ENCODE measurements around the gene SPHKAP.

The SPHKAP gene

DNA sequence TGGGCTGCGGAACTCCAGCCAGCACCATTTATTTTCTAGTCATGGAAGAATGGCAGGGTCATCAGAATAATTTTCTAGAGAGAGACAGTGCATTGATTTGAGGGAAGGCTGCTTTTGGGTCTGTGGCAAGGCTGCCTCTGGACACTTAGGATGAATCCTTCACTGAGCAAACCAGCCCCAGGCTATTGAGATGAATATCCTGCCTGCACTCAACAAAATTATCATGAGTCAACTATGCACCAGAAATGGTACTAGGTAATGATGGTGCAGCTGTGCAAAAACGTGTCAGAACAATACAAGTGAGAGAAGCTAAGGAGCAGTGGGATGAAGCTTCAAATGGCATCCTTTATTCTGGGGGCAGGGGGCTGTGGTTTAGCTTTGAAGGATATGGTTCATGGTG, 115.8 kb downstream of the SPHKAP start:
- no peak for TF ChIP-seq TEAD4 (IDR thresholded peaks at IDR 0.05)
- no peak for TF ChIP-seq CREB1 (IDR thresholded peaks at IDR 0.05; ENCODE audit: low read depth)
- no peak for TF ChIP-seq TCF12 (IDR thresholded peaks at IDR 0.05; ENCODE audit: low read depth)
- TF ChIP-seq USF1 (IDR thresholded peaks at IDR 0.05), result no peak
- TF ChIP-seq RAD21 (IDR thresholded peaks at IDR 0.05; ENCODE audit: low read depth), result no peak
- TF ChIP-seq ZBTB7A (IDR thresholded peaks at IDR 0.05; ENCODE audit: low read depth), result no peak
- no peak for TF ChIP-seq EGR1 (IDR thresholded peaks at IDR 0.05)
- TF ChIP-seq, protein P1, sequence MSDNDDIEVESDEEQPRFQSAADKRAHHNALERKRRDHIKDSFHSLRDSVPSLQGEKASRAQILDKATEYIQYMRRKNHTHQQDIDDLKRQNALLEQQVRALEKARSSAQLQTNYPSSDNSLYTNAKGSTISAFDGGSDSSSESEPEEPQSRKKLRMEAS (IDR thresholded peaks at IDR 0.05), result no peak

DNA sequence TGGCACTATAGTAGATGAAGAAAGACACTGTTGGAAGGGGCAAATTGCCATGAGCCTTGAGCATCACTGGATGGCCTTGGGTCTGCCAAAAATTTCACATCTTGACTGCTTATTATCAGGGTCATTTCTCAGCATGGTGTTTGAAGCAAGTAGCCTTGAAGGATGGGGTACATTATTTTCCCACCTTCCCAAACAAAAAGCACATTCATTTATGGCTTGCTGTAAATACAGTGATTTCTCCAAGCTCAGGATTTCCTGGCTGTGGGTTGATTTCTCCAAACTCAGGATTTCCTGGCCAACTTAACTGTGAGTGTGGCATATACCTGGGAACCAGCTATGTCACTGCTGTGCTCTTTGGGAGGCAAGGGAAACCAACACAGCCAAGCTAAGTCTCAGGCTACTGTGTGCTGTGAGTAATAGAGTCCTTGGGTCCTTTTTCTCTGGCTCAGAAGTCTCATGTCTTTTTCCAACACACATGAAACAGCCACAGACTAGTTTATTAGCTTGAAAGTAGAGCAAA, 116.6 kb downstream of the SPHKAP start:
- TF ChIP-seq TCF12 (IDR thresholded peaks at IDR 0.05; ENCODE audit: low read depth), result no peak
- no peak for TF ChIP-seq ZBTB7A (IDR thresholded peaks at IDR 0.05; ENCODE audit: low read depth)
- TF ChIP-seq CEBPB (IDR thresholded peaks at IDR 0.05), result no peak
- TF ChIP-seq YY1 (IDR thresholded peaks at IDR 0.05; ENCODE audit: low read depth), result no peak
- no peak for TF ChIP-seq TEAD4 (IDR thresholded peaks at IDR 0.05)
- no peak for TF ChIP-seq USF1 (IDR thresholded peaks at IDR 0.05)
- no peak for TF ChIP-seq EGR1 (IDR thresholded peaks at IDR 0.05)
- TF ChIP-seq EP300 (IDR thresholded peaks at IDR 0.05; ENCODE audit: borderline replicate concordance), result no peak
- TF ChIP-seq FOXM1 (IDR thresholded peaks at IDR 0.05; ENCODE audit: borderline replicate concordance, low read depth), result no peak

DNA sequence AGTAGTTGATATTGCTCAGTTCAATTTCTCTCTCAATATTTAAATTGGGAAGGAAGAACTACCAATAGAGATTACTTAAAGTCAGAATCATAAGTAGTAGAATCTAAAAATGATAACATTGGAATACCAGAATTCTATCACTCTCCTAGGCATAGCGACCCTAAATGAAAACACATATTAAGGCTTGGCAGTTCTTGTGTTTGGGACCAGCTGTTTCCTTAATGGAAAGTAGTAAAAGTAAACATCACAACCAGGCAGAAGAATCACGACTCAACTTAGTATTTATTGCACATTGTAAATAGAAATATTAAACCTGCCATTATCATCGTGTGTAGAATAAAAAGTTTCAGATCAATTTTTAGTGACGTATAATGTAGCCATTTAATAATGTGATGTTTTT, 117.5 kb downstream of the SPHKAP start:
- TF ChIP-seq RAD21 (IDR thresholded peaks at IDR 0.05; ENCODE audit: low read depth), result no peak
- TF ChIP-seq CREB1 (IDR thresholded peaks at IDR 0.05; ENCODE audit: low read depth), result no peak
- no peak for TF ChIP-seq USF1 (IDR thresholded peaks at IDR 0.05)
- no peak for TF ChIP-seq FOXM1 (IDR thresholded peaks at IDR 0.05; ENCODE audit: borderline replicate concordance, low read depth)
- no peak for TF ChIP-seq TEAD4 (IDR thresholded peaks at IDR 0.05)
- no peak for TF ChIP-seq CEBPB (IDR thresholded peaks at IDR 0.05)
- no peak for TF ChIP-seq TCF12 (IDR thresholded peaks at IDR 0.05; ENCODE audit: low read depth)
- no peak for TF ChIP-seq EGR1 (IDR thresholded peaks at IDR 0.05)
- no peak for TF ChIP-seq EP300 (IDR thresholded peaks at IDR 0.05; ENCODE audit: borderline replicate concordance)
- TF ChIP-seq, protein P1 (IDR thresholded peaks at IDR 0.05), result no peak
- TF ChIP-seq REST (IDR thresholded peaks at IDR 0.05; ENCODE audit: low read depth), result no peak
- TF ChIP-seq TAF1 (IDR thresholded peaks at IDR 0.05; ENCODE audit: low read depth), result no peak
- no peak for TF ChIP-seq YY1 (IDR thresholded peaks at IDR 0.05; ENCODE audit: low read depth)
- TF ChIP-seq NFIC (IDR thresholded peaks at IDR 0.05), result no peak
- TF ChIP-seq ZBTB7A (IDR thresholded peaks at IDR 0.05; ENCODE audit: low read depth), result no peak

DNA sequence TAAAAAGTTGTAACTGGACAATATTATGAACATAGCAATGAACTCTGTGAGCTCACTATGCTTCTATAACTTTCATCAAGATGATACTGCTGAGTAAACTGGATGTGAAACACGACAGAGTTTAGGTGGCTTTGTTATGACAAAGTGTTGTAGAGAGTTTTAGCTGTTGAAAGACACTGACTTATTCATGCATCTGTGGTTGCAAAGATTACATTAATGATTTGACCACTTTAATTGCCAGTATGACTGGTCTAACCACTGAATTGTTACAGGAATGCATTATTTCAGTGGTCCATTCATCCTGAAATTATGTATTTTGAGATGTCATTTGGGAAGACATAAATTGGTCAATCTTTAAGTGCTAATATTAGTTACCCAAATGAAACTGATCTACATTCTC, 117.9 kb downstream of the SPHKAP start:
- TF ChIP-seq EGR1 (IDR thresholded peaks at IDR 0.05) (no peak), NFIC (IDR thresholded peaks at IDR 0.05) (no peak), TAF1 (IDR thresholded peaks at IDR 0.05; ENCODE audit: low read depth) (no peak), TEAD4 (IDR thresholded peaks at IDR 0.05) (no peak), EP300 (IDR thresholded peaks at IDR 0.05; ENCODE audit: borderline replicate concordance) (no peak), TCF12 (IDR thresholded peaks at IDR 0.05; ENCODE audit: low read depth) (no peak), RAD21 (IDR thresholded peaks at IDR 0.05; ENCODE audit: low read depth) (no peak), ZBTB7A (IDR thresholded peaks at IDR 0.05; ENCODE audit: low read depth) (no peak), REST (IDR thresholded peaks at IDR 0.05; ENCODE audit: low read depth) (no peak), FOXM1 (IDR thresholded peaks at IDR 0.05; ENCODE audit: borderline replicate concordance, low read depth) (no peak), CEBPB (IDR thresholded peaks at IDR 0.05) (no peak), USF1 (IDR thresholded peaks at IDR 0.05) (no peak), YY1 (IDR thresholded peaks at IDR 0.05; ENCODE audit: low read depth) (no peak)
- TF ChIP-seq, protein P1 (IDR thresholded peaks at IDR 0.05), result no peak

DNA sequence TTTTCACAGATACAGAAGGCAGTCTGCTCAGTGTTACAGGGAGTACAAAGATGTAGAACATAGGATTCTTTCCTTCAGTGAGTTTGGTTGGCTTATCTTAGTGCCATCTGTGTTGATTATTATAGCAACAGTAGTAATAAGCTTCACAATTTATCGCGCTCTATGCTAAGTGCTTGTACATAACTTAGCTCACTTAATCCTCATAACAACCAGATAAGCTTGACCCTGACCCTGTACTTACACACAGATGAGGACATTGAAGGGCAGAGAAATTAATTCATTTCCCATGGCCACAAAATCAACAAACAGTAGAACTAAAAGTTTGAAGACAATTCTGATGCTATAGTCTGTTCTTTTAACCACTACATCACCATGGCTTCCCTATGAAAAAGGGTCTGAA, 121.8 kb downstream of the SPHKAP start:
- no peak for TF ChIP-seq TEAD4 (IDR thresholded peaks at IDR 0.05)
- no peak for TF ChIP-seq TAF1 (IDR thresholded peaks at IDR 0.05; ENCODE audit: low read depth)
- no peak for TF ChIP-seq FOXM1 (IDR thresholded peaks at IDR 0.05; ENCODE audit: borderline replicate concordance, low read depth)
- no peak for TF ChIP-seq YY1 (IDR thresholded peaks at IDR 0.05; ENCODE audit: low read depth)
- TF ChIP-seq, protein P1 (IDR thresholded peaks at IDR 0.05), result no peak
- TF ChIP-seq EP300 (IDR thresholded peaks at IDR 0.05; ENCODE audit: borderline replicate concordance), result no peak
- TF ChIP-seq ZBTB7A (IDR thresholded peaks at IDR 0.05; ENCODE audit: low read depth), result no peak
- TF ChIP-seq CREB1 (IDR thresholded peaks at IDR 0.05; ENCODE audit: low read depth), result no peak
- TF ChIP-seq RAD21 (IDR thresholded peaks at IDR 0.05; ENCODE audit: low read depth), result no peak
- no peak for TF ChIP-seq REST (IDR thresholded peaks at IDR 0.05; ENCODE audit: low read depth)
- no peak for TF ChIP-seq EGR1 (IDR thresholded peaks at IDR 0.05)
- no peak for TF ChIP-seq TCF12 (IDR thresholded peaks at IDR 0.05; ENCODE audit: low read depth)
- TF ChIP-seq USF1 (IDR thresholded peaks at IDR 0.05), result no peak
- TF ChIP-seq NFIC (IDR thresholded peaks at IDR 0.05), result no peak
- no peak for TF ChIP-seq CEBPB (IDR thresholded peaks at IDR 0.05)
